BJ (cell line): ENCODE data around the gene ZFX. TPM values are rescaled to one million over a fixed set of nuclear protein-coding genes. Genes with fewer than 3 reads are reported as not detected.

Experiments used
- CTCF ChIA-PET: fragments of 350-600 bp; formaldehyde crosslinking; extraction: SDS; loops from one replicate; lab custom pipeline; 2021; ENCODE audit warnings: antibody characterized with exemption, inconsistent platforms; lab: Yijun Ruan, JAX
- POLR2A ChIA-PET: fragments of 300-600 bp; sonication (Branson Sonifier 250); formaldehyde crosslinking; extraction: SDS; loops from one replicate; lab custom pipeline; 2021; ENCODE audit warnings: antibody characterized with exemption; lab: Charles Lee
- DNase-seq: peaks from one replicate; pipeline ENCODE4 v3.0.0-alpha.2; 2011; ENCODE audit warnings: low read depth
- H3K27me3 ChIP-seq: 2 replicates; pipeline ENCODE4 v1.6.0; 2011; ENCODE audit warnings: low read length; ENCODE audit not compliant: control insufficient read depth, insufficient read depth
- H3K36me3 ChIP-seq: 2 replicates; pipeline ENCODE4 v1.5.1; 2011; ENCODE audit warnings: low read length; ENCODE audit not compliant: control insufficient read depth, insufficient read depth
- H3K4me3 ChIP-seq: 2 replicates; pipeline ENCODE4 v1.5.1; 2011; ENCODE audit warnings: low read depth, mild to moderate bottlenecking, control low read depth, low read length
- polyA plus RNA-seq: library from polyadenylated mRNA; depleted of rRNA; stranded (reverse); fragments of >200 nt; gene quantifications from 2 replicates; pipeline ENCODE4 v1.2.3, GENCODE V29; 2011
- TF ChIP-seq, protein P1 (sequence below): IDR thresholded peaks from 2 replicates; pipeline ENCODE4 v1.5.1; 2011; ENCODE audit warnings: low read depth, mild to moderate bottlenecking, control low read depth, inconsistent platforms, low read length, moderate library complexity; ENCODE audit not compliant: insufficient read depth

The ZFX gene
- polyA plus RNA-seq, 1 experiment: 12.5 TPM

- CTCF ChIA-PET: no interaction called here
- no peaks in the 10 kb centered on the region for H3K36me3 ChIP-seq
Measured at GRCh38 chrX:24221872-24222271, 72.3 kb downstream of the ZFX start.

GRCh38 chrX:24225265-24225664, 75.7 kb downstream of the ZFX start:
- CTCF ChIA-PET: no interaction called here
- no peaks in the 10 kb centered on the region for H3K36me3 ChIP-seq
- TF ChIP-seq, protein P1, sequence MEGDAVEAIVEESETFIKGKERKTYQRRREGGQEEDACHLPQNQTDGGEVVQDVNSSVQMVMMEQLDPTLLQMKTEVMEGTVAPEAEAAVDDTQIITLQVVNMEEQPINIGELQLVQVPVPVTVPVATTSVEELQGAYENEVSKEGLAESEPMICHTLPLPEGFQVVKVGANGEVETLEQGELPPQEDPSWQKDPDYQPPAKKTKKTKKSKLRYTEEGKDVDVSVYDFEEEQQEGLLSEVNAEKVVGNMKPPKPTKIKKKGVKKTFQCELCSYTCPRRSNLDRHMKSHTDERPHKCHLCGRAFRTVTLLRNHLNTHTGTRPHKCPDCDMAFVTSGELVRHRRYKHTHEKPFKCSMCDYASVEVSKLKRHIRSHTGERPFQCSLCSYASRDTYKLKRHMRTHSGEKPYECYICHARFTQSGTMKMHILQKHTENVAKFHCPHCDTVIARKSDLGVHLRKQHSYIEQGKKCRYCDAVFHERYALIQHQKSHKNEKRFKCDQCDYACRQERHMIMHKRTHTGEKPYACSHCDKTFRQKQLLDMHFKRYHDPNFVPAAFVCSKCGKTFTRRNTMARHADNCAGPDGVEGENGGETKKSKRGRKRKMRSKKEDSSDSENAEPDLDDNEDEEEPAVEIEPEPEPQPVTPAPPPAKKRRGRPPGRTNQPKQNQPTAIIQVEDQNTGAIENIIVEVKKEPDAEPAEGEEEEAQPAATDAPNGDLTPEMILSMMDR: no peak
- H3K4me3 ChIP-seq: no peak overlapping the region
- H3K27me3 ChIP-seq: no peaks in the 10 kb centered on the region
- POLR2A ChIA-PET: no interaction called here
- DNase-seq: no peak

More at GRCh38 chrX:24221872-24222271, 72.3 kb downstream of the ZFX start:
- DNase-seq: no peak
- no peak overlapping the region for H3K4me3 ChIP-seq
- POLR2A ChIA-PET: no interaction called here
- no peaks in the 10 kb centered on the region for H3K27me3 ChIP-seq
- TF ChIP-seq, protein P1: no peak

DNA sequence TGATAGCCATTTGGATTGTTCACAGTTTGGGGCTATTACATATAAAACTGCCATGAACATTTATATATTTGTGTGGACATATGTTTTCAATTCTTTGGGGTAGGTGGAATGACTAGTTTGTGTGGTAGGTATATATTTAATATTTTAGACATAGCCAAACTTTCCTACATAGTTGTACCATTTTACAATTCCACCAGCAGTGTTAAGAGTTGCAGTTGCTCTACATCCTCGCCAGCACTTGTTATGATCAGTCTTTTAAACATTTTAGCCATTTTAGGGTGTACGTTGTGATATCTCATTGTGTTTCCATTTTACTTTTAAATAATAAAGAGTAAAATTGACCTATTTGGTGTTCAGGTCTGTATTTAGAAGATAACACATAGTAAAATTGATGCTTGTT, 76.6 kb downstream of the ZFX start:
- TF ChIP-seq, protein P1: no peak
- Histone ChIP-seq H3K36me3 (no peaks in the 10 kb centered on the region), H3K27me3 (no peaks in the 10 kb centered on the region), H3K4me3 (no peak overlapping the region)
- POLR2A ChIA-PET: no interaction called here
- no peak for DNase-seq
- CTCF ChIA-PET: no interaction called here

DNA sequence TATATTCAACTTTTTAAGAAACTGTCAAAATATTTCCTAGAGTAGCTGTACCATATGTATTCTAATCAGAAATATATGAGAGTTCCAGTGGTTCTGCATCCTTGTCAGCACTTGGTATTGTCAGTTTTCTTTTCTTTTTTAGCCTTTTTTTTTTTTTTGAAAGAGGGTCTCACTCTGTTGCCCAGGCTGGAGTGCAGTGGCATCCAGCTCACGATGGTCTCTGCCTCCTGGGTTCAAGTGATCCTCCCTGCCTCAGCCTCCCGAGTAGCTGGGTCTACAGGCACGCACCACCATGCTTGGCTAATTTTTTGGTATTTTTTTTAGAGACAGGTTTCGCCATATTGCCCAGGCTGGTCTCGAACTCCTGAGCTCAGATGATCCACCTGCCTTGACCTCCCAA, 79.1 kb downstream of the ZFX start:
- ChIA-PET POLR2A (no interaction called here), CTCF (no interaction called here)

DNA sequence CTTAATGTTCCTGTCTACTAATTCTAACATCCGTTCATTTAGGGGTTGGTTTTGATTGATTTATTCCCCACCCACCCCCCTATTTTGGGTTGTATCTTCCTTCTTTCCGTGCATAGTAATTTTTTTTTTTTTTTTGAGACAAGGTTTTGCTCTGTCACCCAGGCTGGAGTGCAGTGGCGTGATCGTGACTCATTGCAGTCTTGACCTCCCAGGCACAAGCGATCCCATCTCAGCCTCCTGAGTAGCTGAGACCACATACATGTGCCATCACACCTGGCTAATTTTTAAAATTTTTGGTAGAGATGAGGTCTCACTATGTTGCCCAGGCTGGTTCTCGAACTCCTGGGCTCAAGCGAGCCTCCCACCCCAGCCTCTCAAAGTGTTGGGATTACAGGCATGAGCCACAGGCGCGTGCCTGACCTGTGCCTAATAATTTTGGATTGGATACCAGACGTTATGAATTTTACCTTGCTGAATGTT, 79.9 kb downstream of the ZFX start:
- TF ChIP-seq, protein P1: no peak
- DNase-seq: no peak
- Histone ChIP-seq H3K36me3 (no peaks in the 10 kb centered on the region), H3K27me3 (no peaks in the 10 kb centered on the region), H3K4me3 (no peak overlapping the region)
- ChIA-PET POLR2A (no interaction called here), CTCF (interaction anchor here (1.0 kb wide), 1 partner anchor 50 kb away, joined by 3 read pairs; no protein-coding TSS in a partner anchor)

More for the DNA sequence above, 79.1 kb downstream of the ZFX start:
- DNase-seq: no peak
- TF ChIP-seq, protein P1: no peak
- no peaks in the 10 kb centered on the region for H3K36me3 ChIP-seq
- no peak overlapping the region for H3K4me3 ChIP-seq
- no peaks in the 10 kb centered on the region for H3K27me3 ChIP-seq
